Measurements from ENCODE around the gene HOTAIR.

HOTAIR gene

GRCh38 chr12:54000116-54001114, 25.7 kb upstream of the HOTAIR start, which contains the start of gene HOXC9:
Gene HOXC9 (plus strand): TSS chr12:54000161. CDS start chr12:54000189, 28 bp downstream.
- in situ Hi-C loops (cut with MboI; ENCODE audit: low sequenced_read_pairs): no loop called here

- in situ Hi-C loops (cut with MboI; ENCODE audit: low sequenced_read_pairs): loop anchor here (10.0 kb wide), 2 partner anchors 205 to 375 kb away; no protein-coding TSS in a partner anchor
Measured at GRCh38 chr12:53999559-54000115, 24.9 kb upstream of the HOTAIR start.

- in situ Hi-C loops (cut with MboI; ENCODE audit: low sequenced_read_pairs): loop anchor here (10.0 kb wide), 2 partner anchors 206 to 376 kb away; no protein-coding TSS in a partner anchor
Measured at GRCh38 chr12:53998900-53999236, 24.1 kb upstream of the HOTAIR start.

- in situ Hi-C loops (cut with MboI; ENCODE audit: low sequenced_read_pairs): loop anchor here (10.0 kb wide), 2 partner anchors 206 to 376 kb away; no protein-coding TSS in a partner anchor
Measured at GRCh38 chr12:53998110-53998899, 23.6 kb upstream of the HOTAIR start.

- in situ Hi-C loops (cut with MboI; ENCODE audit: low sequenced_read_pairs): loop anchor here (10.0 kb wide), 2 partner anchors 207 to 377 kb away; no protein-coding TSS in a partner anchor
Measured at GRCh38 chr12:53997204-53998109, 22.7 kb upstream of the HOTAIR start.

GRCh38 chr12:53996240-53997203, 21.8 kb upstream of the HOTAIR start:
- in situ Hi-C loops (cut with MboI; ENCODE audit: low sequenced_read_pairs): loop anchor here (10.0 kb wide), 2 partner anchors 208 to 378 kb away; no protein-coding TSS in a partner anchor

GRCh38 chr12:53995378-53996239, 20.9 kb upstream of the HOTAIR start:
- in situ Hi-C loops (cut with MboI; ENCODE audit: low sequenced_read_pairs): loop anchor here (10.0 kb wide), 2 partner anchors 209 to 379 kb away; no protein-coding TSS in a partner anchor

- in situ Hi-C loops (cut with MboI; ENCODE audit: low sequenced_read_pairs): loop anchor here (10.0 kb wide), 2 partner anchors 210 to 380 kb away; no protein-coding TSS in a partner anchor
Measured at GRCh38 chr12:53995002-53995377, 20.2 kb upstream of the HOTAIR start.

- in situ Hi-C loops (cut with MboI; ENCODE audit: low sequenced_read_pairs): loop anchor here (10.0 kb wide), 2 partner anchors 210 to 380 kb away; no protein-coding TSS in a partner anchor
Measured at GRCh38 chr12:53994264-53995001, 19.7 kb upstream of the HOTAIR start.

- in situ Hi-C loops (cut with MboI; ENCODE audit: low sequenced_read_pairs): loop anchor here (10.0 kb wide), 2 partner anchors 211 to 381 kb away; no protein-coding TSS in a partner anchor
Measured at GRCh38 chr12:53994009-53994263, 19.2 kb upstream of the HOTAIR start.

- in situ Hi-C loops (cut with MboI; ENCODE audit: low sequenced_read_pairs): loop anchor here (10.0 kb wide), 2 partner anchors 211 to 381 kb away; no protein-coding TSS in a partner anchor
Measured at GRCh38 chr12:53993162-53994008, 18.6 kb upstream of the HOTAIR start.

- in situ Hi-C loops (cut with MboI; ENCODE audit: low sequenced_read_pairs): loop anchor here (10.0 kb wide), 2 partner anchors 212 to 382 kb away; no protein-coding TSS in a partner anchor
Measured at GRCh38 chr12:53992377-53992889, 17.7 kb upstream of the HOTAIR start.

- in situ Hi-C loops (cut with MboI; ENCODE audit: low sequenced_read_pairs): loop anchor here (10.0 kb wide), 2 partner anchors 214 to 384 kb away; no protein-coding TSS in a partner anchor
Measured at GRCh38 chr12:53991077-53991460, 16.3 kb upstream of the HOTAIR start.

GRCh38 chr12:53990311-53991076, 15.7 kb upstream of the HOTAIR start:
- in situ Hi-C loops (cut with MboI; ENCODE audit: low sequenced_read_pairs): loop anchor here (10.0 kb wide), 2 partner anchors 214 to 384 kb away; no protein-coding TSS in a partner anchor
